ENCODE data around the gene PDE8B. TPM values are rescaled to one million over a fixed set of nuclear protein-coding genes. Genes with fewer than 3 reads are reported as not detected.

The PDE8B gene
- polyA plus RNA-seq, 1 donor (not counting 4 experiments of a cell fraction or from before 2014, with no cell fraction given), result not detected

DNA sequence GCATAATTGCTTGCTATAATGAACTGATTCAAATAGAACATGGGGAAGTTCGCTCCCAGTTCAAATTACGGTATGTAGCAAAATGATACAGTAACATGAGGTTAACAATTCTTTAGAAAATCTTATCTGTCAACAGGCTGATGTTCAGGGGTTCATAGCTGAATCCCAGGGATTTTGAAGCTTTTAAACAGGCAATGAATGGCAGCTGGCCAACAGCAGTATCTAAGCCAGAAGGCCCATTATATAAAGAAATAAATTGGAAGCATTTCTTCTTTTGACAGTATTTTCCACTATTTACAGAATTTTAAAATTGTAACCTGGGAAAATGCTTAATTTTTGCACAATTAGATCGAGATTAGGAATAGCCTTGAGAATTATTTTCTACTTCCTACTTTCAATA lies 126.8 kb downstream of the PDE8B start:
- FAIRE-seq (no peak), DNase-seq (ENCODE audit: low read depth, low spot score) (no peak)
- Histone ChIP-seq H3K79me2 (ENCODE audit: control insufficient read depth, insufficient read depth, low read length) (no peaks in the 10 kb centered on the region), H3K9ac (ENCODE audit: control insufficient read depth, extremely low read depth, insufficient read depth, low read length) (no peak overlapping the region), H3K4me1 (ENCODE audit: control insufficient read depth, extremely low read depth, insufficient read depth, low read length) (no peaks in the 10 kb centered on the region), H3K27ac (ENCODE audit: control insufficient read depth, insufficient read depth, low read length) (no peak overlapping the region), H4K20me1 (ENCODE audit: control insufficient read depth, extremely low read depth, insufficient read depth, low read length) (no peaks in the 10 kb centered on the region), H3K4me3 (ENCODE audit: control insufficient read depth in 2 of 3, extremely low read depth in 1 of 3, insufficient read depth in 2 of 3, low read depth in 1 of 3, low read length in 3 of 3) (no peak overlapping the region), H2AFZ (ENCODE audit: control insufficient read depth, low read length) (no peak overlapping the region), H3K36me3 (ENCODE audit: control insufficient read depth in 2 of 2, extremely low read depth in 1 of 2, insufficient read depth in 2 of 2, low read length in 2 of 2) (no peaks in the 10 kb centered on the region), H3K4me2 (ENCODE audit: control insufficient read depth, extremely low read depth, insufficient read depth, low read depth, low read length) (no peak overlapping the region), H3K9me1 (ENCODE audit: control insufficient read depth, extremely low read depth, insufficient read depth, low read length) (no peaks in the 10 kb centered on the region), H3K27me3 (ENCODE audit: control insufficient read depth, extremely low read depth, insufficient read depth, low read length) (peaks cover 8% of the 10 kb centered on the region), H3K9me3 (ENCODE audit: control insufficient read depth, low read depth, low read length) (no peaks in the 10 kb centered on the region)
- dilution Hi-C loops (cut with MboI; ENCODE audit: extremely low pct_ligation_motif_present, low sequenced_read_pairs), result no loop called here
- TF ChIP-seq EZH2 (IDR thresholded peaks at IDR 0.05; ENCODE audit: low read length), result no peak
- TF ChIP-seq, protein P1, sequence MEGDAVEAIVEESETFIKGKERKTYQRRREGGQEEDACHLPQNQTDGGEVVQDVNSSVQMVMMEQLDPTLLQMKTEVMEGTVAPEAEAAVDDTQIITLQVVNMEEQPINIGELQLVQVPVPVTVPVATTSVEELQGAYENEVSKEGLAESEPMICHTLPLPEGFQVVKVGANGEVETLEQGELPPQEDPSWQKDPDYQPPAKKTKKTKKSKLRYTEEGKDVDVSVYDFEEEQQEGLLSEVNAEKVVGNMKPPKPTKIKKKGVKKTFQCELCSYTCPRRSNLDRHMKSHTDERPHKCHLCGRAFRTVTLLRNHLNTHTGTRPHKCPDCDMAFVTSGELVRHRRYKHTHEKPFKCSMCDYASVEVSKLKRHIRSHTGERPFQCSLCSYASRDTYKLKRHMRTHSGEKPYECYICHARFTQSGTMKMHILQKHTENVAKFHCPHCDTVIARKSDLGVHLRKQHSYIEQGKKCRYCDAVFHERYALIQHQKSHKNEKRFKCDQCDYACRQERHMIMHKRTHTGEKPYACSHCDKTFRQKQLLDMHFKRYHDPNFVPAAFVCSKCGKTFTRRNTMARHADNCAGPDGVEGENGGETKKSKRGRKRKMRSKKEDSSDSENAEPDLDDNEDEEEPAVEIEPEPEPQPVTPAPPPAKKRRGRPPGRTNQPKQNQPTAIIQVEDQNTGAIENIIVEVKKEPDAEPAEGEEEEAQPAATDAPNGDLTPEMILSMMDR (optimal IDR thresholded peaks at IDR 0.05 in 1 of 3, IDR thresholded peaks at IDR 0.05 in 1 of 3, conservative IDR thresholded peaks at IDR 0.05 in 1 of 3; ENCODE audit: extremely low read depth in 1 of 3, insufficient read depth in 2 of 3, low read length in 3 of 3), result no peak

DNA sequence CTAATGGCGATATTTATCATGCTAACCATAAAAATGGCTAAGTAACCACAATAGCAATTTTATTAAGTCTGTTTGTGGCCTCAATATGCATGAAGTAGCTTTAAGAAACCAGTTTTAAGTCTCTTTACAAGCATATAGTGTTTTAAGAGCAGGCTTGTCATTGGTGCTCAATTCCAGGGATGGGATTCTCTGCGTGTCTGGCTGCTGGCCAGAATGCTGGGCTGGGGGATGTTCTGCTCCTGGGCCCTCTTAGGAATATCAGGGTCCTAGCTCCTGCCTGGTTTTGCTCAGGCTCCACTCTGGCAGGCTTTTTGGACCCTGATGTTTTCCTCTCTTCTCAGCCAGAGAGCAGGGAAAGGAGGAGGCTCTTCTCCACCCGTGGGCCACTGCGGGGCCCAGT lies 127.2 kb downstream of the PDE8B start:
- FAIRE-seq (no peak), DNase-seq (ENCODE audit: low read depth, low spot score) (no peak)
- Histone ChIP-seq H3K27me3 (ENCODE audit: control insufficient read depth, extremely low read depth, insufficient read depth, low read length) (peaks cover 8% of the 10 kb centered on the region), H3K9ac (ENCODE audit: control insufficient read depth, extremely low read depth, insufficient read depth, low read length) (no peak overlapping the region), H3K4me1 (ENCODE audit: control insufficient read depth, extremely low read depth, insufficient read depth, low read length) (no peaks in the 10 kb centered on the region), H3K9me1 (ENCODE audit: control insufficient read depth, extremely low read depth, insufficient read depth, low read length) (no peaks in the 10 kb centered on the region), H3K4me3 (ENCODE audit: control insufficient read depth in 2 of 3, extremely low read depth in 1 of 3, insufficient read depth in 2 of 3, low read depth in 1 of 3, low read length in 3 of 3) (no peak overlapping the region), H3K4me2 (ENCODE audit: control insufficient read depth, extremely low read depth, insufficient read depth, low read depth, low read length) (no peak overlapping the region), H3K36me3 (ENCODE audit: control insufficient read depth in 2 of 2, extremely low read depth in 1 of 2, insufficient read depth in 2 of 2, low read length in 2 of 2) (no peaks in the 10 kb centered on the region), H2AFZ (ENCODE audit: control insufficient read depth, low read length) (no peak overlapping the region), H3K9me3 (ENCODE audit: control insufficient read depth, low read depth, low read length) (no peaks in the 10 kb centered on the region), H3K27ac (ENCODE audit: control insufficient read depth, insufficient read depth, low read length) (no peak overlapping the region), H3K79me2 (ENCODE audit: control insufficient read depth, insufficient read depth, low read length) (no peaks in the 10 kb centered on the region), H4K20me1 (ENCODE audit: control insufficient read depth, extremely low read depth, insufficient read depth, low read length) (no peaks in the 10 kb centered on the region)
- TF ChIP-seq EZH2 (IDR thresholded peaks at IDR 0.05; ENCODE audit: low read length), result no peak
- TF ChIP-seq, protein P1 (optimal IDR thresholded peaks at IDR 0.05 in 1 of 3, IDR thresholded peaks at IDR 0.05 in 1 of 3, conservative IDR thresholded peaks at IDR 0.05 in 1 of 3; ENCODE audit: extremely low read depth in 1 of 3, insufficient read depth in 2 of 3, low read length in 3 of 3), result no peak
- dilution Hi-C loops (cut with MboI; ENCODE audit: extremely low pct_ligation_motif_present, low sequenced_read_pairs), result no loop called here

All from keratinocyte (primary cell).